Heart left ventricle (tissue), 16 donors: ENCODE measurements around the gene FBXO38. TPM values are rescaled to one million over a fixed set of nuclear protein-coding genes. Genes with fewer than 3 reads are reported as not detected.
A peak's percentile ranks its signal among the peaks of the same experiment; 100 is the strongest.

Source experiments
- ATAC-seq, 4 donors: fragments of 200-7000 bp; cut with Tn5 transposase; one replicate each; pipeline ENCODE4 v1.9.1; 2020 to 2022; ENCODE audit warnings: moderate library complexity in 4 of 4, mild to moderate bottlenecking in 3 of 4, moderate number of reproducible peaks in 1 of 4
- DNase-seq, 5 donors: peaks; one replicate each; pipeline ENCODE4 v3.0.0-alpha.2; 2020
- H3K27ac ChIP-seq, 12 donors: fragments of 200-600 bp; sonication (generic) in 4 of 12; one replicate each; pipeline versions ENCODE4 v1.5.0 to v1.8.0; 2016 to 2022; ENCODE audit warnings: mild to moderate bottlenecking in 2 of 12
- H3K27me3 ChIP-seq, 9 donors: fragments of 200-600 bp; sonication (generic) in 2 of 9; one replicate each; pipeline versions ENCODE4 v1.5.1 to v1.8.0; 2016 to 2022; ENCODE audit warnings: mild to moderate bottlenecking in 3 of 9
- H3K36me3 ChIP-seq, 9 donors: fragments of 200-600 bp; sonication (generic) in 2 of 9; one replicate each; pipeline versions ENCODE4 v1.5.0 to v1.8.0; 2018 to 2022; ENCODE audit warnings: mild to moderate bottlenecking in 2 of 9
- H3K4me1 ChIP-seq, 12 donors: fragments of 200-600 bp; sonication (generic) in 4 of 12; one replicate each; pipeline versions ENCODE4 v1.5.0 to v1.8.0; 2016 to 2022; ENCODE audit warnings: mild to moderate bottlenecking in 3 of 12
- H3K4me3 ChIP-seq, 12 donors: fragments of 200-600 bp; sonication (generic) in 4 of 12; one replicate each; pipeline versions ENCODE4 v1.5.0 to v1.8.0; 2017 to 2022; ENCODE audit warnings: mild to moderate bottlenecking in 9 of 12, moderate library complexity in 4 of 12
- H3K9me3 ChIP-seq, 12 donors: fragments of 200-600 bp; sonication (generic) in 4 of 12; one replicate each; pipeline versions ENCODE4 v1.5.0 to v1.8.0; 2016 to 2022; ENCODE audit warnings: mild to moderate bottlenecking in 1 of 12
- CTCF ChIP-seq, 12 donors: fragments of 200-600 bp; sonication (generic) in 4 of 12; IDR thresholded peaks; one replicate each; pipeline versions ENCODE4 v1.5.0 to v1.8.0; 2018 to 2022; ENCODE audit warnings: antibody characterized with exemption in 12 of 12, mild to moderate bottlenecking in 5 of 12
- POLR2A ChIP-seq, 2 donors: fragments of 450-650 bp; IDR thresholded peaks; one replicate each; pipeline ENCODE4 v1.6.1; 2017; ENCODE audit warnings: antibody characterized with exemption in 2 of 2, mild to moderate bottlenecking in 2 of 2, moderate library complexity in 2 of 2
- WGBS, 4 donors: extraction: QIAGEN DNeasy Blood & Tissue Kit in 2 of 4; methylation state at CpG; one replicate each; pipeline versions ENCODE4 v1.1.5 to v1.1.7; 2013 to 2018; 5-methylcytosine and 5-hydroxymethylcytosine counted together
- intact Hi-C, 10 donors: fragments of 100-400 bp; cut with DNase I; formaldehyde crosslinking; loops; one replicate each; pipeline versions ENCODE4 v1.11.1 to v1.14.2; 2022
- polyA plus RNA-seq, 2 donors: library from polyadenylated mRNA; stranded (reverse); fragments of 200-250 nt; gene quantifications; one replicate each; pipeline ENCODE4 v1.2.3, GENCODE V29; 2013
- total RNA-seq, 9 donors: library from RNA; depleted of rRNA in 2 of 9; stranded (reverse); fragments of >200 nt in 2 of 9; fragmentation: NEBNext Ultra II Directional in 3 of 9; extraction: Animal tissue kit (Norgen Biotek cat#: 25700) in 3 of 9; gene quantifications; one replicate each; pipeline versions ENCODE4 v1.1.0 to v1.2.4, GENCODE V29; 2016 to 2023
- donor health status: ischemic (EF 13 %, LVEDD 7.1; RV severe dilation, severe dysfunction).
- donor health status: healthy with polysubstance abuse.
- donor health status: DM: no; HTN: yes; CAD: no.
- donor health status: DM: no; HTN: no; CAD: no.
- donor health status: ischemic (EF 25% LVEDD 6.9; RV normal size, moderate dysfunction).
- donor health status: ischemic (EF 25% LVEDD 5.7; RV mildly dilated, moderate dysfunction).
- donor health status: healthy.
- donor health status: DM: yes; HTN: yes; CAD: no.
- donor health status: ischemic (EF 35%, LVEDD 5.7; RV mildly dilated, moderate dysfunction).
- donor health status: nonischemic (EF 11% LVEDD 7.7; RV severe dilation, severe dysfunction).
- donor health status: DM: yes; HTN: yes; CAD: no.
- donor health status: PGD.
- donor health status: ischemic (EF 29% LVEDD 5.4; RV normal size, mild dysfunction).
- donor health status: nonischemic (EF 23%, LVEDD 6.1; RV moderate dilation, normal function).

Gene FBXO38
- total and polyA plus RNA-seq, 11 donors: 11.7 to 56.0 (median 36.5) TPM

GRCh38 chr5:148372166-148372725 lies 11.5 kb upstream of the FBXO38 start:
- intact Hi-C loops: loop anchor here in 9 of 10 donors (2.0 to 10.0 kb wide), 6 partner anchors 187 to 417 kb away; no protein-coding TSS in a partner anchor
- TF ChIP-seq POLR2A (IDR thresholded peaks at IDR 0.05): no peak
- TF ChIP-seq CTCF (IDR thresholded peaks at IDR 0.05): no peak
- WGBS, 4 donors: 79 to 89% (median 81%) methylated on average over 2 of the region's 2 CpGs
- ATAC-seq (no peak), DNase-seq (no peak)
- Histone ChIP-seq H3K36me3 (peaks cover 0 to 9% (median 0%) of the 10 kb centered on the region in 9 donors), H3K4me3 (no peak overlapping the region), H3K4me1 (peaks cover 0 to 23% (median 0%) of the 10 kb centered on the region in 12 donors), H3K27ac (no peak overlapping the region), H3K9me3 (peaks cover 0 to 17% (median 7%) of the 10 kb centered on the region in 12 donors), H3K27me3 (no peaks in the 10 kb centered on the region)

- intact Hi-C loops: loop anchor here in 9 of 10 donors (2.0 to 10.0 kb wide), 6 partner anchors 188 to 418 kb away; no protein-coding TSS in a partner anchor
Measured at GRCh38 chr5:148372893-148373292, 10.9 kb upstream of the FBXO38 start.

GRCh38 chr5:148374690-148375360 lies 8.9 kb upstream of the FBXO38 start:
- Histone ChIP-seq H3K27ac (peak overlapping the region in 2 of 12 donors; percentile 38 to 59), H3K4me3 (no peak overlapping the region), H3K36me3 (peaks cover 0 to 11% (median 0%) of the 10 kb centered on the region in 9 donors), H3K27me3 (no peaks in the 10 kb centered on the region), H3K4me1 (peaks cover 0 to 28% (median 5%) of the 10 kb centered on the region in 12 donors), H3K9me3 (peaks cover 0 to 7% (median 0%) of the 10 kb centered on the region in 12 donors)
- WGBS, 4 donors: 76 to 83% (median 79%) methylated on average over 3 of the region's 3 CpGs
- peak in 3 of 4 donors; percentile 49 to 82 (median 78) for ATAC-seq
- intact Hi-C loops: loop anchor here in 8 of 10 donors (5.0 to 10.0 kb wide), 6 partner anchors 83 to 420 kb away; no protein-coding TSS in a partner anchor
- peak; percentile 40 to 70 (median 58) for TF ChIP-seq CTCF (IDR thresholded peaks at IDR 0.05)
- TF ChIP-seq POLR2A (IDR thresholded peaks at IDR 0.05): no peak
- DNase-seq: peak in 2 of 5 donors; percentile 22 to 26

More at GRCh38 chr5:148372893-148373292, 10.9 kb upstream of the FBXO38 start:
- DNase-seq: no peak
- Histone ChIP-seq H3K27me3 (no peaks in the 10 kb centered on the region), H3K4me3 (no peak overlapping the region), H3K9me3 (peaks cover 0 to 13% (median 7%) of the 10 kb centered on the region in 12 donors), H3K27ac (no peak overlapping the region), H3K36me3 (peaks cover 0 to 11% (median 0%) of the 10 kb centered on the region in 9 donors), H3K4me1 (peaks cover 0 to 23% (median 0%) of the 10 kb centered on the region in 12 donors)
- no peak for ATAC-seq
- TF ChIP-seq POLR2A (IDR thresholded peaks at IDR 0.05) (no peak), CTCF (IDR thresholded peaks at IDR 0.05) (no peak)

GRCh38 chr5:148376198-148376597 lies 7.6 kb upstream of the FBXO38 start:
- peak overlapping the region in 4 of 12 donors; percentile 38 to 63 (median 50) for H3K27ac ChIP-seq
- peaks cover 0 to 32% (median 7%) of the 10 kb centered on the region in 12 donors for H3K4me1 ChIP-seq
- ATAC-seq: peak; percentile 30 to 66 (median 52)
- peaks cover 0 to 11% (median 0%) of the 10 kb centered on the region in 9 donors for H3K36me3 ChIP-seq
- intact Hi-C loops: loop anchor here in 7 of 10 donors (5.0 to 10.0 kb wide), 4 partner anchors 84 to 421 kb away; no protein-coding TSS in a partner anchor
- TF ChIP-seq POLR2A (IDR thresholded peaks at IDR 0.05): no peak
- no peak for TF ChIP-seq CTCF (IDR thresholded peaks at IDR 0.05)
- no peak for DNase-seq
- peaks cover 0 to 7% (median 0%) of the 10 kb centered on the region in 12 donors for H3K9me3 ChIP-seq
- no peak overlapping the region for H3K4me3 ChIP-seq
- H3K27me3 ChIP-seq: no peaks in the 10 kb centered on the region
- WGBS, 4 donors: 43 to 64% (median 49%) methylated on average over 4 of the region's 4 CpGs
